GM12878 (cell line): ENCODE results near the gene NCKAP5. TPM values are rescaled to one million over a fixed set of nuclear protein-coding genes. Genes with fewer than 3 reads are reported as not detected.

Source experiments
- ATAC-seq: fragments of 200-7000 bp; cut with Tn5 transposase; 3 replicates; pipeline ENCODE4 v1.9.1; 2020; ENCODE audit warnings: mild to moderate bottlenecking, moderate library complexity
- BruUV-seq: library from RNA; stranded (reverse); fragments of 400-500 nt; replicated peaks from 2 replicates; lab custom pipeline; 2021; lab: Mats Ljungman, UMichigan
- CTCF ChIA-PET: fragments of 300-600 bp; sonication (Branson Sonifier 250); formaldehyde crosslinking; extraction: SDS; loops from one replicate; lab custom pipeline; 2021; ENCODE audit warnings: inconsistent platforms; lab: Yijun Ruan, JAX
- POLR2A ChIA-PET: fragments of 350-600 bp; formaldehyde crosslinking; extraction: SDS; loops from one replicate; lab custom pipeline; 2021; ENCODE audit warnings: inconsistent platforms; lab: Charles Lee
- RAD21 ChIA-PET: fragments of 300-600 bp; sonication (Branson Sonifier 250); formaldehyde crosslinking; loops from one replicate; lab custom pipeline; 2023; ENCODE audit warnings: antibody characterized with exemption; ENCODE audit not compliant: unreplicated experiment; lab: Charles Lee
- SMC1A ChIA-PET: fragments of 300-600 bp; sonication (Branson Sonifier 250); formaldehyde crosslinking; loops from one replicate; lab custom pipeline; 2023; ENCODE audit not compliant: unreplicated experiment, uncharacterized antibody; lab: Charles Lee
- DNase-seq: peaks from one replicate; pipeline ENCODE4 v3.0.0-alpha.2; 2011; ENCODE audit warnings: low read depth, low spot score
- FAIRE-seq: peaks from 3 replicates; lab custom pipeline; 2011; peaks lifted over from hg19 to GRCh38; lab: Jason Lieb, UNC
- H2AFZ ChIP-seq: 2 replicates; pipeline ENCODE4 v1.6.0; 2011; ENCODE audit warnings: low read depth, low read length, control low read depth; ENCODE audit not compliant: control insufficient read depth
- H3K27ac ChIP-seq: 2 replicates; pipeline ENCODE4 v1.5.1; 2011; ENCODE audit warnings: control low read depth; ENCODE audit not compliant: control insufficient read depth, insufficient read depth
- H3K27me3 ChIP-seq, 2 experiments: replicated peaks in 1 of 2; 2 replicates each; pipeline versions ENCODE4 v1.6.0 to v1.6.1; 2011; ENCODE audit warnings: low read length in 1 of 2; ENCODE audit not compliant: control insufficient read depth in 2 of 2, insufficient read depth in 2 of 2
- H3K36me3 ChIP-seq, 2 experiments: 2 replicates each; pipeline ENCODE4 v1.5.1; 2011; ENCODE audit warnings: low read length in 1 of 2; ENCODE audit not compliant: control insufficient read depth in 2 of 2, insufficient read depth in 2 of 2
- H3K4me1 ChIP-seq: 2 replicates; pipeline ENCODE4 v1.6.1; 2011; ENCODE audit warnings: mild to moderate bottlenecking, low read length, moderate library complexity, mixed read lengths; ENCODE audit not compliant: control insufficient read depth, insufficient read depth
- H3K4me2 ChIP-seq: 2 replicates; pipeline ENCODE4 v1.6.0; 2011; ENCODE audit warnings: control low read depth; ENCODE audit not compliant: control insufficient read depth, insufficient read depth
- H3K4me3 ChIP-seq: fragments of 200-600 bp; sonication (generic); 2 replicates; pipeline ENCODE4 v1.5.1; 2016
- H3K79me2 ChIP-seq: 2 replicates; pipeline ENCODE4 v1.6.0; 2011; ENCODE audit warnings: low read length; ENCODE audit not compliant: control insufficient read depth, insufficient read depth
- H3K9ac ChIP-seq: 2 replicates; pipeline ENCODE4 v1.8.0; 2011; ENCODE audit warnings: low read length, control low read depth, mixed read lengths; ENCODE audit not compliant: control insufficient read depth, insufficient read depth
- H3K9me3 ChIP-seq: replicated peaks from 3 replicates; pipeline ENCODE4 v1.5.1; 2011; ENCODE audit warnings: mild to moderate bottlenecking, low read length; ENCODE audit not compliant: control insufficient read depth, insufficient read depth
- H4K20me1 ChIP-seq: 2 replicates; pipeline ENCODE4 v1.6.0; 2011; ENCODE audit not compliant: control insufficient read depth, insufficient read depth
- BMI1 ChIP-seq: fragments of 450-650 bp; IDR thresholded peaks from 2 replicates; pipeline ENCODE4 v1.6.1; 2016; ENCODE audit warnings: mild to moderate bottlenecking, moderate library complexity, borderline replicate concordance
- FOXM1 ChIP-seq: IDR thresholded peaks from 2 replicates; pipeline ENCODE4 v1.6.1; 2012; ENCODE audit warnings: low read depth, mild to moderate bottlenecking, inconsistent platforms, low read length, moderate library complexity
- KLF5 ChIP-seq: fragments of 450-650 bp; IDR thresholded peaks from 2 replicates; pipeline ENCODE4 v1.6.1; 2014; ENCODE audit warnings: mild to moderate bottlenecking; ENCODE audit not compliant: partially characterized antibody
- MTA2 ChIP-seq: fragments of 450-650 bp; IDR thresholded peaks from 2 replicates; pipeline ENCODE4 v1.6.1; 2016; ENCODE audit warnings: low read depth, mild to moderate bottlenecking, moderate library complexity
- NR2C1 ChIP-seq: fragments of 450-650 bp; IDR thresholded peaks from 2 replicates; pipeline ENCODE4 v1.6.1; 2017; ENCODE audit warnings: antibody characterized with exemption, mild to moderate bottlenecking, moderate library complexity
- NR2C2 ChIP-seq: IDR thresholded peaks from 2 replicates; pipeline ENCODE4 v1.6.1; 2011; ENCODE audit warnings: borderline replicate concordance, low read depth; ENCODE audit not compliant: control insufficient read depth, insufficient read length
- RAD21 ChIP-seq: IDR thresholded peaks from 2 replicates; pipeline ENCODE4 v1.6.1; 2011; ENCODE audit warnings: mild to moderate bottlenecking, low read depth, low read length, moderate library complexity; ENCODE audit not compliant: insufficient read depth
- RAD51 ChIP-seq: fragments of 450-650 bp; IDR thresholded peaks from 2 replicates; pipeline ENCODE4 v1.6.1; 2016; ENCODE audit warnings: moderate library complexity, mild to moderate bottlenecking, inconsistent platforms
- TBL1XR1 ChIP-seq: IDR thresholded peaks from 2 replicates; pipeline ENCODE4 v1.6.1; 2012; ENCODE audit warnings: low read depth, low read length, improper control_type of control experiment
- ZBTB33 ChIP-seq: fragments of 450-650 bp; IDR thresholded peaks from 2 replicates; pipeline ENCODE4 v1.6.1; 2017; ENCODE audit warnings: mild to moderate bottlenecking
- ZNF217 ChIP-seq: fragments of 450-650 bp; IDR thresholded peaks from 2 replicates; pipeline ENCODE4 v1.6.1; 2017; ENCODE audit warnings: antibody characterized with exemption, mild to moderate bottlenecking
- WGBS: methylation state at CpG from one replicate; pipeline ENCODE4 v1.1.6; 2016; ENCODE audit warnings: low lambda C conversion rate; ENCODE audit not compliant: insufficient replicate concordance, insufficient coverage; ENCODE audit errors: missing lambda C conversion rate; 5-methylcytosine and 5-hydroxymethylcytosine counted together
- in situ Hi-C: fragments of 300-500 bp; cut with MboI; formaldehyde crosslinking; loops from 9 replicates; pipeline ENCODE4 v1.14.3; 2018; ENCODE audit warnings: mixed read lengths
- intact Hi-C: fragments of 100-400 bp; cut with micrococcal nuclease; formaldehyde crosslinking; loops from one replicate; pipeline ENCODE4 v1.14.2; 2022; ENCODE audit not compliant: unreplicated experiment
- polyA plus RNA-seq, 11 experiments: library from polyadenylated mRNA; depleted of rRNA in 4 of 11; unstranded in 6 of 11; stranded (reverse) in 5 of 11; fragments of >200 nt; fragmentation: Nextera tagmentation in 4 of 11; fragmentation: Illumina TruSeq in 1 of 11; extraction: Ambion mirVana in 4 of 11; extraction: Trizol in 1 of 11; gene quantifications; 1 replicate in 1 of 11; 2 replicates in 10 of 11; pipeline versions ENCODE4 v1.2.1 to v1.2.3, GENCODE V29; 2011 to 2016; ENCODE audit warnings: inconsistent platforms in 2 of 11, missing spikeins in 2 of 11, low read depth in 1 of 11
- total RNA-seq, 4 experiments: library from RNA; depleted of rRNA in 3 of 4; stranded (reverse); fragments of >200 nt in 3 of 4; fragmentation: Illumina TruSeq in 1 of 4; extraction: Trizol in 1 of 4; gene quantifications; 2 replicates each; pipeline versions ENCODE4 v1.2.1 to v1.2.3, GENCODE V29; 2013 to 2021
- TF ChIP-seq, protein P1 (sequence below): IDR thresholded peaks from 2 replicates; pipeline ENCODE4 v1.6.1; 2011; ENCODE audit warnings: borderline replicate concordance, low read depth, mild to moderate bottlenecking, moderate library complexity, low read length; ENCODE audit not compliant: insufficient read depth, poor library complexity, severe bottlenecking

Gene NCKAP5
- total and polyA plus RNA-seq, 10 of the 15 experiments (the other 5 are each of a cell fraction or from before 2014, with no cell fraction given) = 0.06 to 0.44 (median 0.16) TPM

GRCh38 chr2:133581010-133581760 lies 12.9 kb upstream of the NCKAP5 start:
- Histone ChIP-seq H3K4me3 (no peak overlapping the region), H3K27ac (no peak overlapping the region), H3K9me3 (no peaks in the 10 kb centered on the region), H3K4me2 (no peak overlapping the region), H2AFZ (no peak overlapping the region), H3K4me1 (no peaks in the 10 kb centered on the region), H4K20me1 (no peaks in the 10 kb centered on the region), H3K27me3 (no peaks in the 10 kb centered on the region), H3K36me3 (no peaks in the 10 kb centered on the region), H3K79me2 (no peaks in the 10 kb centered on the region), H3K9ac (no peak overlapping the region)
- RAD21 ChIA-PET = interaction anchor here (0.6 kb wide), 1 partner anchor 175 kb away, joined by 3 read pairs; no protein-coding TSS in a partner anchor
- TF ChIP-seq NR2C1 = no peak
- no peak for TF ChIP-seq FOXM1
- no peak for TF ChIP-seq TBL1XR1
- FAIRE-seq (no peak), ATAC-seq (no peak), DNase-seq (no peak)
- 0% methylated on average over 1 of the region's 1 CpG for WGBS
- CTCF ChIA-PET = interaction anchor here (1.1 kb wide), 1 partner anchor 21 kb away, joined by 3 read pairs; no protein-coding TSS in a partner anchor
- SMC1A ChIA-PET = no interaction called here
- intact Hi-C loops (no loop called here), in situ Hi-C loops (no loop called here)
- no TSS peak for BruUV-seq
- POLR2A ChIA-PET = no interaction called here

GRCh38 chr2:133579274-133579673 lies 11.0 kb upstream of the NCKAP5 start:
- SMC1A ChIA-PET = no interaction called here
- in situ Hi-C loops = no loop called here
- WGBS = 80% methylated on average over 1 of the region's 1 CpG

More at GRCh38 chr2:133579274-133579673, 11.0 kb upstream of the NCKAP5 start:
- RAD21 ChIA-PET = no interaction called here
- ATAC-seq (no peak), FAIRE-seq (no peak), DNase-seq (no peak)
- Histone ChIP-seq H2AFZ (no peak overlapping the region), H3K4me3 (no peak overlapping the region), H3K27me3 (no peaks in the 10 kb centered on the region), H3K79me2 (no peaks in the 10 kb centered on the region), H3K4me2 (no peak overlapping the region), H3K36me3 (no peaks in the 10 kb centered on the region), H3K4me1 (no peaks in the 10 kb centered on the region), H3K27ac (no peak overlapping the region), H3K9me3 (no peaks in the 10 kb centered on the region), H3K9ac (no peak overlapping the region), H4K20me1 (no peaks in the 10 kb centered on the region)
- intact Hi-C loops = no loop called here
- TF ChIP-seq RAD21 = no peak
- no peak for TF ChIP-seq MTA2
- no peak for TF ChIP-seq RAD51
- no peak for TF ChIP-seq KLF5
- TF ChIP-seq, protein P1, sequence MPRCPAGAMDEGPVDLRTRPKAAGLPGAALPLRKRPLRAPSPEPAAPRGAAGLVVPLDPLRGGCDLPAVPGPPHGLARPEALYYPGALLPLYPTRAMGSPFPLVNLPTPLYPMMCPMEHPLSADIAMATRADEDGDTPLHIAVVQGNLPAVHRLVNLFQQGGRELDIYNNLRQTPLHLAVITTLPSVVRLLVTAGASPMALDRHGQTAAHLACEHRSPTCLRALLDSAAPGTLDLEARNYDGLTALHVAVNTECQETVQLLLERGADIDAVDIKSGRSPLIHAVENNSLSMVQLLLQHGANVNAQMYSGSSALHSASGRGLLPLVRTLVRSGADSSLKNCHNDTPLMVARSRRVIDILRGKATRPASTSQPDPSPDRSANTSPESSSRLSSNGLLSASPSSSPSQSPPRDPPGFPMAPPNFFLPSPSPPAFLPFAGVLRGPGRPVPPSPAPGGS = no peak
- TF ChIP-seq ZNF217 = no peak
- TF ChIP-seq BMI1 = no peak
- no peak for TF ChIP-seq ZBTB33
- no peak for TF ChIP-seq NR2C2
- CTCF ChIA-PET = no interaction called here
- POLR2A ChIA-PET = no interaction called here
- BruUV-seq = no TSS peak
